Transverse colon (tissue), 3 donors: Measurements from ENCODE around the gene CDK10.

Source experiments
- CTCF ChIP-seq, 5 experiments: fragments of 200-600 bp in 3 of 5; fragments of 450-650 bp in 2 of 5; sonication (generic) in 3 of 5; IDR thresholded peaks; 1 replicate in 2 of 5; 2 replicates in 3 of 5; pipeline ENCODE4 v1.5.1; 2016 to 2017; ENCODE audit warnings: antibody characterized with exemption in 5 of 5, inconsistent platforms in 3 of 5, mild to moderate bottlenecking in 2 of 5, moderate library complexity in 1 of 5
- POLR2A ChIP-seq: fragments of 450-650 bp; IDR thresholded peaks from one replicate; pipeline ENCODE4 v1.6.1; 2016; ENCODE audit warnings: antibody characterized with exemption, mild to moderate bottlenecking, moderate library complexity

DNA sequence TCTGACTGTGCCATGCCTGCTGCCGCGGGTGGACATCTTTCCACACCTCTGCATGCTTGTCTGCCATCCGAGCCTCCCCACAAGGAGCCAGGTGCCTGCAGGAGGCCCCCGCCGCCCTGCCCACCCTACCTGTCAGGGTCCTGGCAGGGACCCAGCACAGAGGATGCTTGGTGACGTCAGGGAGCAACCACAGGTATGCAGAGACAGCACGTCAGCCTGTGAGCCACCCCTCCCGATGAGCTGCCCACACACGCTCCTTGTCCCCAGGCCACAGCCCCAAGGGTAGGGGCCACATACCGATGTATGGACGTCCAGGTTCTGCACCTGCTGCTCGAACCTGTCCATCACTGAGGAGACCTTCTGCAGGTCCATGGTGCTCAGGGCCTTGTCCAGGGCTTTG lies 39.6 kb upstream of the CDK10 start:
- TF ChIP-seq CTCF (IDR thresholded peaks at IDR 0.05) (no peak), POLR2A (no peak)
